Activated naive CD8-positive, alpha-beta T cell treated with anti-CD3 and anti-CD28 coated beads, Interleukin-2, amount 50 U/mL, for 24 hours (primary cell): Measurements from ENCODE around the gene ACOT2.
"Not testable (repeated sequence)": the region's sequence is repeated elsewhere in the genome, so short reads cannot be mapped to it uniquely, and the experiment has no call there.

Source experiments
- ATAC-seq: fragments of 150-1000 bp; cut with Tn5 transposase; one replicate; pipeline ENCODE4 v1.10.0; 2021
- DNase-seq: peaks from one replicate; pipeline ENCODE4 v3.0.0; 2021
- H3K27ac Mint-ChIP-seq: one replicate; pipeline ENCODE4 v1.8.0; 2021; ENCODE audit warnings: mild to moderate bottlenecking, mixed read lengths
- H3K27me3 Mint-ChIP-seq: one replicate; pipeline ENCODE4 v1.8.0; 2021; ENCODE audit warnings: mixed read lengths
- H3K36me3 Mint-ChIP-seq: one replicate; pipeline ENCODE4 v1.8.0; 2021; ENCODE audit warnings: low read depth, mixed read lengths
- H3K4me1 Mint-ChIP-seq: one replicate; pipeline ENCODE4 v1.8.0; 2021; ENCODE audit warnings: mixed read lengths
- H3K4me3 Mint-ChIP-seq: one replicate; pipeline ENCODE4 v1.8.0; 2021; ENCODE audit warnings: mild to moderate bottlenecking, moderate library complexity, mixed read lengths
- H3K9me3 Mint-ChIP-seq: one replicate; pipeline ENCODE4 v1.8.0; 2021; ENCODE audit warnings: mixed read lengths

ACOT2 gene

GRCh38 chr14:73582102-73582979 lies 13.3 kb downstream of the ACOT2 start:
- not testable (repeated sequence) for H3K4me1 Mint-ChIP-seq, ATAC-seq, H3K27me3 Mint-ChIP-seq, H3K36me3 Mint-ChIP-seq, DNase-seq, H3K27ac Mint-ChIP-seq, H3K9me3 Mint-ChIP-seq, H3K4me3 Mint-ChIP-seq

- no peak for ATAC-seq
- peaks cover 6% of the 10 kb centered on the region for H3K27me3 Mint-ChIP-seq
- H3K36me3 Mint-ChIP-seq: no peaks in the 10 kb centered on the region
- peaks cover 8% of the 10 kb centered on the region for H3K4me1 Mint-ChIP-seq
- no peak overlapping the region for H3K27ac Mint-ChIP-seq
- DNase-seq: no peak
- H3K4me3 Mint-ChIP-seq: no peak overlapping the region
- no peaks in the 10 kb centered on the region for H3K9me3 Mint-ChIP-seq
These were observed 19.7 kb downstream of the ACOT2 start for GRCh38 chr14:73588695-73589094.

- peaks cover 8% of the 10 kb centered on the region for H3K4me1 Mint-ChIP-seq
- H3K9me3 Mint-ChIP-seq: no peaks in the 10 kb centered on the region
- DNase-seq (no peak), ATAC-seq (no peak)
- H3K36me3 Mint-ChIP-seq: no peaks in the 10 kb centered on the region
- H3K27ac Mint-ChIP-seq: no peak overlapping the region
- peaks cover 6% of the 10 kb centered on the region for H3K27me3 Mint-ChIP-seq
- H3K4me3 Mint-ChIP-seq: no peak overlapping the region
These were observed 20.1 kb downstream of the ACOT2 start for GRCh38 chr14:73589116-73589515.

- not testable (repeated sequence) for H3K36me3 Mint-ChIP-seq, H3K27ac Mint-ChIP-seq, ATAC-seq, DNase-seq, H3K27me3 Mint-ChIP-seq, H3K9me3 Mint-ChIP-seq, H3K4me1 Mint-ChIP-seq, H3K4me3 Mint-ChIP-seq
These were observed 21.6 kb downstream of the ACOT2 start for GRCh38 chr14:73590673-73591004.

GRCh38 chr14:73591690-73592449 lies 22.9 kb downstream of the ACOT2 start, which contains the start of gene ACOT4:
Gene ACOT4, plus strand, starts transcription at chr14:73591873. Its CDS starts 87 bp downstream, at chr14:73591960.
- Mint-ChIP-seq H3K27me3 (peaks cover 6% of the 10 kb centered on the region), H3K27ac (no peak within 1 kb of the TSS), H3K36me3 (no peaks in the 10 kb centered on the region), H3K9me3 (no peaks in the 10 kb centered on the region), H3K4me3 (peak within 1 kb of the TSS; percentile 67), H3K4me1 (peaks cover 8% of the 10 kb centered on the region)
- ATAC-seq (peak; percentile 78), DNase-seq (peak; percentile 34)

- no peak for ATAC-seq
- Mint-ChIP-seq H3K4me3 (no peak overlapping the region), H3K4me1 (peaks cover 8% of the 10 kb centered on the region), H3K9me3 (no peaks in the 10 kb centered on the region), H3K36me3 (no peaks in the 10 kb centered on the region), H3K27ac (no peak overlapping the region), H3K27me3 (peaks cover 6% of the 10 kb centered on the region)
- DNase-seq: no peak
These were observed 25.5 kb downstream of the ACOT2 start for GRCh38 chr14:73594491-73594890.

- Mint-ChIP-seq H3K4me3 (no peak overlapping the region), H3K4me1 (no peaks in the 10 kb centered on the region), H3K27me3 (no peaks in the 10 kb centered on the region), H3K9me3 (no peaks in the 10 kb centered on the region), H3K27ac (no peak overlapping the region), H3K36me3 (no peaks in the 10 kb centered on the region)
- ATAC-seq: no peak
- DNase-seq: no peak
These were observed 30.5 kb downstream of the ACOT2 start for GRCh38 chr14:73599499-73599898.

- Mint-ChIP-seq H3K4me3 (no peak overlapping the region), H3K9me3 (no peaks in the 10 kb centered on the region), H3K27ac (no peak overlapping the region), H3K4me1 (no peaks in the 10 kb centered on the region), H3K27me3 (no peaks in the 10 kb centered on the region), H3K36me3 (no peaks in the 10 kb centered on the region)
- no peak for ATAC-seq
- no peak for DNase-seq
These were observed 34.0 kb downstream of the ACOT2 start for GRCh38 chr14:73602994-73603393.

GRCh38 chr14:73606271-73606670 lies 37.3 kb downstream of the ACOT2 start:
- ATAC-seq: no peak
- Mint-ChIP-seq H3K4me3 (no peak overlapping the region), H3K4me1 (no peaks in the 10 kb centered on the region), H3K27ac (no peak overlapping the region), H3K36me3 (no peaks in the 10 kb centered on the region), H3K27me3 (peaks cover 3% of the 10 kb centered on the region), H3K9me3 (no peaks in the 10 kb centered on the region)
- DNase-seq: no peak

- H3K4me1 Mint-ChIP-seq: peaks cover 3% of the 10 kb centered on the region
- DNase-seq (no peak), ATAC-seq (no peak)
- peaks cover 3% of the 10 kb centered on the region for H3K27me3 Mint-ChIP-seq
- H3K4me3 Mint-ChIP-seq: no peak overlapping the region
- no peaks in the 10 kb centered on the region for H3K36me3 Mint-ChIP-seq
- H3K9me3 Mint-ChIP-seq: no peaks in the 10 kb centered on the region
- H3K27ac Mint-ChIP-seq: no peak overlapping the region
These were observed 38.2 kb downstream of the ACOT2 start for GRCh38 chr14:73607241-73607640.

GRCh38 chr14:73610687-73611086 lies 41.7 kb downstream of the ACOT2 start:
- Mint-ChIP-seq H3K4me3 (no peak overlapping the region), H3K36me3 (no peaks in the 10 kb centered on the region), H3K9me3 (no peaks in the 10 kb centered on the region), H3K4me1 (peaks cover 6% of the 10 kb centered on the region), H3K27me3 (peaks cover 5% of the 10 kb centered on the region), H3K27ac (no peak overlapping the region)
- ATAC-seq (no peak), DNase-seq (no peak)

- no peak within 1 kb of the TSS for H3K27ac Mint-ChIP-seq
- H3K4me3 Mint-ChIP-seq: peak within 1 kb of the TSS; percentile 77
- ATAC-seq: peak; percentile 93
- peak; percentile 74 for DNase-seq
- H3K4me1 Mint-ChIP-seq: peaks cover 6% of the 10 kb centered on the region
- peaks cover 5% of the 10 kb centered on the region for H3K27me3 Mint-ChIP-seq
- H3K36me3 Mint-ChIP-seq: no peaks in the 10 kb centered on the region
- no peaks in the 10 kb centered on the region for H3K9me3 Mint-ChIP-seq
These were observed 43.5 kb downstream of the ACOT2 start, which contains the start of gene ACOT6 for GRCh38 chr14:73612339-73613045. Gene ACOT6, plus strand, starts transcription at chr14:73612517. Its CDS starts 55 bp downstream, at chr14:73612572.

- peak overlapping the region; percentile 77 for H3K4me3 Mint-ChIP-seq
- H3K27ac Mint-ChIP-seq: no peak overlapping the region
- no peaks in the 10 kb centered on the region for H3K9me3 Mint-ChIP-seq
- peaks cover 6% of the 10 kb centered on the region for H3K4me1 Mint-ChIP-seq
- H3K36me3 Mint-ChIP-seq: no peaks in the 10 kb centered on the region
- peaks cover 5% of the 10 kb centered on the region for H3K27me3 Mint-ChIP-seq
- no peak for ATAC-seq
- DNase-seq: no peak
These were observed 44.0 kb downstream of the ACOT2 start for GRCh38 chr14:73613046-73613383.

- Mint-ChIP-seq H3K27ac (no peak overlapping the region), H3K4me1 (peaks cover 6% of the 10 kb centered on the region)
- DNase-seq: no peak
These were observed 44.5 kb downstream of the ACOT2 start for GRCh38 chr14:73613419-73613963.

More at GRCh38 chr14:73613419-73613963, 44.5 kb downstream of the ACOT2 start:
- no peaks in the 10 kb centered on the region for H3K9me3 Mint-ChIP-seq
- H3K36me3 Mint-ChIP-seq: no peaks in the 10 kb centered on the region
- peaks cover 2% of the 10 kb centered on the region for H3K27me3 Mint-ChIP-seq
- H3K4me3 Mint-ChIP-seq: peak overlapping the region; percentile 77
- ATAC-seq: no peak
